Endothelial cell of umbilical vein (primary cell): ENCODE measurements around the gene HPSE2. TPM values are rescaled to one million over a fixed set of nuclear protein-coding genes. Genes with fewer than 3 reads are reported as not detected.

ENCODE experiments used
- BruUV-seq: library from RNA; stranded (reverse); fragments of 400-500 nt; replicated peaks from 2 replicates; lab custom pipeline; 2021; lab: Mats Ljungman, UMichigan
- CTCF ChIA-PET: fragments of 300-600, 350-600 bp; sonication (Branson Sonifier 250); formaldehyde crosslinking; loops from one replicate; lab custom pipeline; 2021; ENCODE audit warnings: antibody characterized with exemption, inconsistent platforms; lab: Charles Lee
- POLR2A ChIA-PET: fragments of 300-600, 350-600 bp; sonication (Branson Sonifier 250); formaldehyde crosslinking; loops from one replicate; lab custom pipeline; 2021; ENCODE audit warnings: antibody characterized with exemption, inconsistent platforms; lab: Charles Lee
- DNase-seq: peaks from one replicate; pipeline ENCODE4 v3.0.0-alpha.2; 2011; ENCODE audit warnings: low read depth, low spot score
- FAIRE-seq: peaks from 2 replicates; lab custom pipeline; 2011; peaks lifted over from hg19 to GRCh38; lab: Jason Lieb, UNC
- H2AFZ ChIP-seq: 2 replicates; pipeline ENCODE4 v1.6.0; 2012; ENCODE audit warnings: low read depth, low read length, control low read depth, inconsistent platforms
- H3K27ac ChIP-seq: 2 replicates; pipeline ENCODE4 v1.5.1; 2011; ENCODE audit warnings: low read depth, mild to moderate bottlenecking, control low read depth, low read length, moderate library complexity; ENCODE audit not compliant: insufficient read depth
- H3K27me3 ChIP-seq, 2 experiments: 2 replicates each; pipeline versions ENCODE4 v1.6.0 to v1.6.1; 2011; ENCODE audit warnings: low read length in 2 of 2, mixed read lengths in 1 of 2; ENCODE audit not compliant: control insufficient read depth in 2 of 2, insufficient read depth in 2 of 2
- H3K36me3 ChIP-seq, 2 experiments: 2 replicates in 1 of 2; 3 replicates in 1 of 2; pipeline ENCODE4 v1.5.1; 2011; ENCODE audit warnings: low read length in 2 of 2, mild to moderate bottlenecking in 1 of 2, moderate library complexity in 1 of 2; ENCODE audit not compliant: control insufficient read depth in 2 of 2, insufficient read depth in 2 of 2; ENCODE audit errors: extremely low read depth in 1 of 2
- H3K4me1 ChIP-seq: 3 replicates; pipeline ENCODE4 v1.5.1; 2011; ENCODE audit warnings: mild to moderate bottlenecking, low read length; ENCODE audit not compliant: control insufficient read depth, insufficient read depth; ENCODE audit errors: extremely low read depth
- H3K4me2 ChIP-seq: 2 replicates; pipeline ENCODE4 v1.6.1; 2011; ENCODE audit warnings: low read length, control low read depth, mixed read lengths; ENCODE audit not compliant: insufficient read depth
- H3K4me3 ChIP-seq, 3 experiments: fragments of 200-600 bp in 1 of 3; sonication (generic), shearing (Covaris generic) in 1 of 3; replicated peaks in 1 of 3; 2 replicates each; pipeline ENCODE4 v1.5.1; 2011 to 2016; ENCODE audit warnings: control low read depth in 3 of 3, low read length in 3 of 3, mild to moderate bottlenecking in 2 of 3, inconsistent platforms in 1 of 3, low read depth in 1 of 3, moderate library complexity in 1 of 3; ENCODE audit not compliant: insufficient read depth in 1 of 3
- H3K79me2 ChIP-seq: 2 replicates; pipeline ENCODE4 v1.6.0; 2012; ENCODE audit warnings: low read length, inconsistent platforms; ENCODE audit not compliant: control insufficient read depth, insufficient read depth
- H3K9ac ChIP-seq: replicated peaks from 2 replicates; pipeline ENCODE3; 2011; ENCODE audit warnings: low read length, control low read depth; ENCODE audit not compliant: insufficient read depth; ENCODE audit errors: extremely low read depth
- H3K9me1 ChIP-seq: replicated peaks from 3 replicates; pipeline ENCODE4 v1.6.0; 2011; ENCODE audit warnings: mild to moderate bottlenecking, low read length; ENCODE audit not compliant: control insufficient read depth, insufficient read depth; ENCODE audit errors: extremely low read depth
- H3K9me3 ChIP-seq: replicated peaks from 2 replicates; pipeline ENCODE4 v1.5.1; 2012; ENCODE audit warnings: low read length, inconsistent platforms; ENCODE audit not compliant: control insufficient read depth, insufficient read depth
- H4K20me1 ChIP-seq: replicated peaks from 2 replicates; pipeline ENCODE3; 2011; ENCODE audit warnings: mild to moderate bottlenecking, low read length; ENCODE audit not compliant: control insufficient read depth, insufficient read depth; ENCODE audit errors: extremely low read depth
- CTCF ChIP-seq, 2 donors: IDR thresholded peaks; 1 replicate in 1 of 2; 2 replicates in 1 of 2; pipeline ENCODE4 v1.5.1; 2011; ENCODE audit warnings: low read length in 2 of 2, mild to moderate bottlenecking in 2 of 2, moderate library complexity in 2 of 2, control low read depth in 1 of 2, inconsistent platforms in 1 of 2, low read depth in 1 of 2; ENCODE audit not compliant: insufficient read depth in 1 of 2; ENCODE audit errors: extremely low read depth in 1 of 2
- EZH2 ChIP-seq: IDR thresholded peaks from 2 replicates; pipeline ENCODE4 v1.6.1; 2012; ENCODE audit warnings: borderline replicate concordance, low read depth, mild to moderate bottlenecking, moderate library complexity, low read length, inconsistent platforms; ENCODE audit not compliant: severe bottlenecking
- FOS ChIP-seq: IDR thresholded peaks from 2 replicates; pipeline ENCODE4 v1.6.1; 2011; ENCODE audit warnings: mild to moderate bottlenecking, low read length, moderate library complexity, borderline replicate concordance; ENCODE audit not compliant: insufficient read depth
- GATA2 ChIP-seq: IDR thresholded peaks from 2 replicates; pipeline ENCODE4 v1.7.0; 2011; ENCODE audit warnings: low read depth, mild to moderate bottlenecking, moderate library complexity, mixed read lengths, low read length; ENCODE audit not compliant: insufficient read length, insufficient read depth
- JUN ChIP-seq: IDR thresholded peaks from 2 replicates; pipeline ENCODE4 v1.6.1; 2011; ENCODE audit warnings: borderline replicate concordance, low read depth; ENCODE audit not compliant: insufficient read length, insufficient read depth
- dilution Hi-C: fragments of 300-500 bp; cut with MboI; formaldehyde crosslinking; loops from one replicate; pipeline ENCODE4 v1.15.0; 2019; ENCODE audit warnings: low sequenced_read_pairs; ENCODE audit not compliant: extremely low pct_ligation_motif_present
- intact Hi-C: fragments of 100-400 bp; cut with micrococcal nuclease; formaldehyde crosslinking; loops from one replicate; pipeline ENCODE4 v1.10.0; 2022
- polyA plus RNA-seq, 4 experiments: library from polyadenylated mRNA; depleted of rRNA in 3 of 4; stranded (reverse) in 3 of 4; unstranded in 1 of 4; fragments of >200 nt; gene quantifications; 2 replicates each; pipeline versions ENCODE4 v1.2.1 to v1.2.3, GENCODE V29; 2011 to 2012; ENCODE audit warnings: missing spikeins in 1 of 4
- total RNA-seq: library from RNA; stranded (reverse); gene quantifications from 2 replicates; pipeline ENCODE4 v1.2.3, GENCODE V29; 2021

The HPSE2 gene
- total and polyA plus RNA-seq, 2 donors (not counting 3 experiments of a cell fraction or from before 2014, with no cell fraction given) = not detected

GRCh38 chr10:98957801-98958200, 277.9 kb downstream of the HPSE2 start:
- no TSS peak for BruUV-seq
- Histone ChIP-seq H3K4me3 (no peak overlapping the region), H3K36me3 (no peaks in the 10 kb centered on the region), H4K20me1 (no peaks in the 10 kb centered on the region), H3K27me3 (no peaks in the 10 kb centered on the region), H2AFZ (no peak overlapping the region), H3K9me3 (peaks cover under 1% of the 10 kb centered on the region), H3K9me1 (no peaks in the 10 kb centered on the region), H3K4me1 (no peaks in the 10 kb centered on the region), H3K4me2 (no peak overlapping the region), H3K79me2 (no peaks in the 10 kb centered on the region), H3K9ac (no peak overlapping the region), H3K27ac (no peak overlapping the region)
- intact Hi-C loops (no loop called here), dilution Hi-C loops (no loop called here)
- ChIA-PET CTCF (interaction anchor here (1.4 kb wide), 1 partner anchor 8 kb away, joined by 3 read pairs; no protein-coding TSS in a partner anchor), POLR2A (no interaction called here)
- FAIRE-seq = no peak
- DNase-seq = no peak
- no peak for TF ChIP-seq JUN
- TF ChIP-seq CTCF (IDR thresholded peaks at IDR 0.05; ENCODE audit: extremely low read depth in 1 of 2, insufficient read depth in 1 of 2, low read depth in 1 of 2, low read length in 2 of 2) = no peak
- TF ChIP-seq EZH2 = no peak
- TF ChIP-seq GATA2 = no peak
- TF ChIP-seq FOS = no peak
